ENCODE measurements around the gene ZNF556.

DNA sequence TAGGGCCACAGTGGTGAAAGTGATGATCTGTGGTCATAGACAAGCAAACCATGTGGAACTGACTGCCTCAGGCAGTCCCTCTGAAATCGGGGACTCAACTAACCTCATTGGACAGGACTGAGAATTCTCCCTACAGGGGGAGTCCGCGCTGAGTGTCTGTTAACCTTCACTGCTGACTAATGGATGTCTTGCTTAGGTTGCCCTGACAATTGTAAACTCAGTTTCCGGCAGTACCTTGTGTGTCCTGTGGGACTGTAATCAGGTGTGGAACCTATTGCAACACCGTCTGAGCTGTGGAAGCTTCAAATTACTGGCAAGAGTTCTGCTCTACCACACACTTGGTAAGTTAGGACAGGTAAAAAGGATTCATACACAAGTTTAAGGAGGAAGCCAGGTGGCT is 55.9 kb downstream of the ZNF556 start:
- TF ChIP-seq CTCF (IDR thresholded peaks at IDR 0.05) = no peak
- TF ChIP-seq POLR2A (IDR thresholded peaks at IDR 0.05) = no peak

All from vagina (tissue), 2 donors.